ENCODE data around the gene CLEC20A. TPM values are rescaled to one million over a fixed set of nuclear protein-coding genes. Genes with fewer than 3 reads are reported as not detected.
A peak's percentile ranks its signal among the peaks of the same experiment; 100 is the strongest.

CLEC20A gene
- total RNA-seq, 4 donors from 2014 or later: not detected

GRCh38 chr1:178534137-178534868 is 37.5 kb upstream of the CLEC20A start:
- no peak overlapping the region for H3K27ac ChIP-seq
- no peak overlapping the region for H3K4me3 ChIP-seq
- H3K36me3 ChIP-seq: no peaks in the 10 kb centered on the region
- H3K4me1 ChIP-seq: no peaks in the 10 kb centered on the region
- TF ChIP-seq POLR2A (IDR thresholded peaks at IDR 0.05) (no peak), CTCF (IDR thresholded peaks at IDR 0.05) (no peak)
- intact Hi-C loops (cut with DNase I; ENCODE audit: low total_unique reads): loop anchor here (5.0 kb wide), 1 partner anchor 473 kb away; no protein-coding TSS in a partner anchor
- no peaks in the 10 kb centered on the region for H3K27me3 ChIP-seq
- no peaks in the 10 kb centered on the region for H3K9me3 ChIP-seq
- DNase-seq: no peak

GRCh38 chr1:178533121-178533946 is 36.6 kb upstream of the CLEC20A start:
- no peak for DNase-seq
- Histone ChIP-seq H3K4me3 (no peak overlapping the region), H3K27me3 (no peaks in the 10 kb centered on the region), H3K9me3 (no peaks in the 10 kb centered on the region), H3K4me1 (no peaks in the 10 kb centered on the region), H3K36me3 (no peaks in the 10 kb centered on the region), H3K27ac (no peak overlapping the region)
- TF ChIP-seq POLR2A (IDR thresholded peaks at IDR 0.05) (no peak), CTCF (IDR thresholded peaks at IDR 0.05) (no peak)
- intact Hi-C loops (cut with DNase I; ENCODE audit: low total_unique reads): loop anchor here (5.0 kb wide), 1 partner anchor 474 kb away; no protein-coding TSS in a partner anchor

- TF ChIP-seq CTCF (IDR thresholded peaks at IDR 0.05): peak; percentile 75 to 87 (median 80)
- no peak for TF ChIP-seq POLR2A (IDR thresholded peaks at IDR 0.05)
- no peaks in the 10 kb centered on the region for H3K36me3 ChIP-seq
- H3K4me3 ChIP-seq: no peak overlapping the region
- no peaks in the 10 kb centered on the region for H3K27me3 ChIP-seq
- intact Hi-C loops (cut with DNase I; ENCODE audit: low total_unique reads): loop anchor here (1.0 to 5.0 kb wide), 2 partner anchors 223 to 475 kb away; no protein-coding TSS in a partner anchor
- no peaks in the 10 kb centered on the region for H3K9me3 ChIP-seq
- peak; percentile 77 to 80 for DNase-seq
- H3K4me1 ChIP-seq: no peaks in the 10 kb centered on the region
- H3K27ac ChIP-seq: no peak overlapping the region
Measured at GRCh38 chr1:178532392-178532791, 35.6 kb upstream of the CLEC20A start.

- Histone ChIP-seq H3K9me3 (no peaks in the 10 kb centered on the region), H3K4me3 (no peak overlapping the region)
- intact Hi-C loops (cut with DNase I; ENCODE audit: low total_unique reads): loop anchor here (1.0 to 5.0 kb wide), 2 partner anchors 223 to 475 kb away; no protein-coding TSS in a partner anchor
Measured at GRCh38 chr1:178531887-178532286, 35.1 kb upstream of the CLEC20A start.

More at GRCh38 chr1:178531887-178532286, 35.1 kb upstream of the CLEC20A start:
- Histone ChIP-seq H3K27me3 (no peaks in the 10 kb centered on the region), H3K4me1 (no peaks in the 10 kb centered on the region), H3K36me3 (no peaks in the 10 kb centered on the region), H3K27ac (no peak overlapping the region)
- no peak for DNase-seq
- TF ChIP-seq POLR2A (IDR thresholded peaks at IDR 0.05): no peak
- TF ChIP-seq CTCF (IDR thresholded peaks at IDR 0.05): no peak

Data from uterus (tissue), 4 donors.